HepG2 (cell line): ENCODE data around the gene ALDOA. TPM values are rescaled to one million over a fixed set of nuclear protein-coding genes. Genes with fewer than 3 reads are reported as not detected.
A peak's percentile ranks its signal among the peaks of the same experiment; 100 is the strongest.

Experiments used
- FOSL1 ChIP-seq: sonication (generic); formaldehyde crosslinking; IDR thresholded peaks from 2 replicates; pipeline ENCODE4 v1.9.0; 2021; ENCODE audit warnings: missing genetic modification reagents, borderline replicate concordance
- GATAD2A ChIP-seq: IDR thresholded peaks from 2 replicates; pipeline ENCODE4 v1.6.1; 2016
- GTF2F1 ChIP-seq: fragments of 150-350 bp; IDR thresholded peaks from 2 replicates; pipeline ENCODE4 v1.6.1; 2014; ENCODE audit warnings: low read length
- IRF2 ChIP-seq: IDR thresholded peaks from 2 replicates; pipeline ENCODE4 v1.6.1; 2018; ENCODE audit warnings: missing genetic modification reagents, missing compliant biosample characterization
- KAT8 ChIP-seq: IDR thresholded peaks from 2 replicates; pipeline ENCODE4 v1.6.1; 2016; ENCODE audit warnings: missing genetic modification reagents, missing compliant biosample characterization
- NFYB ChIP-seq: sonication (generic); formaldehyde crosslinking; IDR thresholded peaks from 2 replicates; pipeline ENCODE4 v1.4.0; 2020; ENCODE audit warnings: missing genetic modification reagents
- RBFOX2 ChIP-seq: fragments of 200-400 bp; formaldehyde crosslinking; IDR thresholded peaks from 2 replicates; pipeline ENCODE4 v1.6.1; 2017; ENCODE audit warnings: low read depth, mild to moderate bottlenecking, low read length
- RNF219 ChIP-seq: sonication (generic); formaldehyde crosslinking; IDR thresholded peaks from 2 replicates; pipeline ENCODE4 v1.5.0; 2020; ENCODE audit warnings: mild to moderate bottlenecking, missing genetic modification reagents
- SNAI1 ChIP-seq: sonication (generic); formaldehyde crosslinking; IDR thresholded peaks from 2 replicates; pipeline ENCODE4 v1.5.0; 2020; ENCODE audit warnings: mild to moderate bottlenecking, missing genetic modification reagents, borderline replicate concordance
- TBX3 ChIP-seq: fragments of 450-650 bp; IDR thresholded peaks from 2 replicates; pipeline ENCODE4 v1.6.1; 2017; ENCODE audit warnings: antibody characterized with exemption, mild to moderate bottlenecking, inconsistent platforms, borderline replicate concordance
- TGIF2 ChIP-seq: IDR thresholded peaks from 2 replicates; pipeline ENCODE4 v1.6.1; 2016; ENCODE audit warnings: control low read depth, missing compliant biosample characterization
- THAP8 ChIP-seq: sonication (generic); formaldehyde crosslinking; IDR thresholded peaks from 2 replicates; pipeline ENCODE4 v1.5.1; 2020; ENCODE audit warnings: missing genetic modification reagents, mild to moderate bottlenecking, borderline replicate concordance
- TIGD3 ChIP-seq: sonication (generic); formaldehyde crosslinking; IDR thresholded peaks from 2 replicates; pipeline ENCODE4 v1.5.1; 2020; ENCODE audit warnings: mild to moderate bottlenecking, missing genetic modification reagents, borderline replicate concordance
- XBP1 ChIP-seq: sonication (generic); formaldehyde crosslinking; IDR thresholded peaks from 2 replicates; pipeline ENCODE4 v1.5.0; 2020; ENCODE audit warnings: missing genetic modification reagents
- ZBTB20 ChIP-seq: sonication (generic); formaldehyde crosslinking; IDR thresholded peaks from 2 replicates; pipeline ENCODE4 v1.8.1; 2023; ENCODE audit warnings: missing genetic modification reagents, low read depth, mild to moderate bottlenecking, borderline replicate concordance
- ZIK1 ChIP-seq: sonication (generic); formaldehyde crosslinking; IDR thresholded peaks from 2 replicates; pipeline ENCODE4 v1.5.0; 2020; ENCODE audit warnings: mild to moderate bottlenecking, low read depth, missing genetic modification reagents, borderline replicate concordance
- ZNF580 ChIP-seq: IDR thresholded peaks from 2 replicates; pipeline ENCODE4 v1.6.1; 2016; ENCODE audit warnings: low read depth, borderline replicate concordance
- ZNF768 ChIP-seq: sonication (generic); formaldehyde crosslinking; IDR thresholded peaks from 2 replicates; pipeline ENCODE4 v1.4.0; 2020; ENCODE audit warnings: missing genetic modification reagents
- polyA plus RNA-seq, 8 experiments: library from polyadenylated mRNA; depleted of rRNA in 3 of 8; stranded (reverse) in 7 of 8; unstranded in 1 of 8; fragments of >200 nt; fragmentation: Illumina TruSeq in 4 of 8; extraction: Trizol in 4 of 8; gene quantifications; 2 replicates each; pipeline versions ENCODE4 v1.2.1 to v1.2.3, GENCODE V29; 2011 to 2016; ENCODE audit warnings: low read depth in 4 of 8, missing spikeins in 1 of 8, mixed read lengths in 1 of 8; ENCODE audit not compliant: insufficient read depth in 1 of 8
- total RNA-seq, 5 experiments: library from RNA; depleted of rRNA; stranded (reverse); fragments of >200 nt; fragmentation: Illumina TruSeq; extraction: Trizol; gene quantifications; 2 replicates each; pipeline ENCODE4 v1.2.3, GENCODE V29; 2016; ENCODE audit warnings: low read depth in 1 of 5
- TF ChIP-seq, protein P1 (sequence below): sonication (generic); formaldehyde crosslinking; IDR thresholded peaks from 2 replicates; pipeline ENCODE4 v1.9.0; 2021; ENCODE audit warnings: missing genetic modification reagents, mild to moderate bottlenecking, borderline replicate concordance
- TF ChIP-seq, protein P2 (sequence below): IDR thresholded peaks from 2 replicates; pipeline ENCODE4 v1.6.1; 2018; ENCODE audit warnings: missing genetic modification reagents

ALDOA gene
- total and polyA plus RNA-seq, 2 of the 13 experiments (the other 11 are each of a cell fraction or from before 2014, with no cell fraction given) = 925 to 1,884 TPM

GRCh38 chr16:30063893-30064728, 1.4 kb upstream of the ALDOA start (continued):
- TF ChIP-seq TIGD3 (CRISPR knock-in tag) (no peak), RNF219 (CRISPR knock-in tag) (no peak; the same call in 1 of the 2 replicates), FOSL1 (no peak), ZNF768 (peak; percentile 47; the same call in 1 of the 2 replicates), NFYB (CRISPR knock-in tag) (0 out of 2 replicates have a peak, but pooled peaks have one; percentile 31), TGIF2 (CRISPR knock-in tag) (no peak), KAT8 (CRISPR knock-in tag) (peak; percentile 74), ZNF580 (CRISPR knock-in tag) (peak; percentile 74; the same call in 1 of the 2 replicates), ZBTB20 (no peak), ZIK1 (CRISPR knock-in tag) (no peak), RBFOX2 (peak; percentile 74), IRF2 (CRISPR knock-in tag) (no peak; the same call in 1 of the 2 replicates), TBX3 (no peak), XBP1 (no peak), GTF2F1 (no peak), SNAI1 (0 out of 2 replicates have a peak, but pooled peaks have one; percentile 29), THAP8 (CRISPR knock-in tag) (no peak), GATAD2A (CRISPR knock-in tag) (peak; percentile 58)
- TF ChIP-seq, protein P1, sequence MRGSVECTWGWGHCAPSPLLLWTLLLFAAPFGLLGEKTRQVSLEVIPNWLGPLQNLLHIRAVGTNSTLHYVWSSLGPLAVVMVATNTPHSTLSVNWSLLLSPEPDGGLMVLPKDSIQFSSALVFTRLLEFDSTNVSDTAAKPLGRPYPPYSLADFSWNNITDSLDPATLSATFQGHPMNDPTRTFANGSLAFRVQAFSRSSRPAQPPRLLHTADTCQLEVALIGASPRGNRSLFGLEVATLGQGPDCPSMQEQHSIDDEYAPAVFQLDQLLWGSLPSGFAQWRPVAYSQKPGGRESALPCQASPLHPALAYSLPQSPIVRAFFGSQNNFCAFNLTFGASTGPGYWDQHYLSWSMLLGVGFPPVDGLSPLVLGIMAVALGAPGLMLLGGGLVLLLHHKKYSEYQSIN (CRISPR knock-in tag) = no peak
- TF ChIP-seq, protein P2, sequence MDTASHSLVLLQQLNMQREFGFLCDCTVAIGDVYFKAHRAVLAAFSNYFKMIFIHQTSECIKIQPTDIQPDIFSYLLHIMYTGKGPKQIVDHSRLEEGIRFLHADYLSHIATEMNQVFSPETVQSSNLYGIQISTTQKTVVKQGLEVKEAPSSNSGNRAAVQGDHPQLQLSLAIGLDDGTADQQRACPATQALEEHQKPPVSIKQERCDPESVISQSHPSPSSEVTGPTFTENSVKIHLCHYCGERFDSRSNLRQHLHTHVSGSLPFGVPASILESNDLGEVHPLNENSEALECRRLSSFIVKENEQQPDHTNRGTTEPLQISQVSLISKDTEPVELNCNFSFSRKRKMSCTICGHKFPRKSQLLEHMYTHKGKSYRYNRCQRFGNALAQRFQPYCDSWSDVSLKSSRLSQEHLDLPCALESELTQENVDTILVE (CRISPR knock-in tag) = no peak
